Measurements from ENCODE around the gene HIGD1B. TPM values are rescaled to one million over a fixed set of nuclear protein-coding genes. Genes with fewer than 3 reads are reported as not detected.

The HIGD1B gene
- total RNA-seq, 1 donor from 2014 or later, result 0.82 TPM

GRCh38 chr17:44826123-44826790 lies 21.4 kb upstream of the HIGD1B start:
- TF ChIP-seq CTCF (IDR thresholded peaks at IDR 0.05), result no peak
- no peaks in the 10 kb centered on the region for H3K27me3 Mint-ChIP-seq (ENCODE audit: low read depth)
- no peaks in the 10 kb centered on the region for H3K36me3 Mint-ChIP-seq (ENCODE audit: low read depth)
- H3K4me3 Mint-ChIP-seq (ENCODE audit: unreplicated experiment), result no peak overlapping the region
- no peak for DNase-seq (ENCODE audit: low spot score)
- no peaks in the 10 kb centered on the region for H3K9me3 Mint-ChIP-seq (ENCODE audit: low read depth)
- H3K27ac Mint-ChIP-seq (ENCODE audit: unreplicated experiment), result no peak overlapping the region
- peaks cover 39% of the 10 kb centered on the region for H3K4me1 Mint-ChIP-seq (ENCODE audit: low read depth)

GRCh38 chr17:44827863-44828262 lies 19.8 kb upstream of the HIGD1B start:
- Mint-ChIP-seq H3K4me1 (ENCODE audit: low read depth) (peaks cover 33% of the 10 kb centered on the region), H3K27me3 (ENCODE audit: low read depth) (no peaks in the 10 kb centered on the region), H3K36me3 (ENCODE audit: low read depth) (no peaks in the 10 kb centered on the region), H3K9me3 (ENCODE audit: low read depth) (no peaks in the 10 kb centered on the region), H3K4me3 (ENCODE audit: unreplicated experiment) (peak overlapping the region; percentile 47), H3K27ac (ENCODE audit: unreplicated experiment) (peak overlapping the region; percentile 41)
- no peak for TF ChIP-seq CTCF (IDR thresholded peaks at IDR 0.05)
- DNase-seq (ENCODE audit: low spot score), result no peak

- no peak for DNase-seq (ENCODE audit: low spot score)
- peak overlapping the region; percentile 88 for H3K4me3 Mint-ChIP-seq (ENCODE audit: unreplicated experiment)
- no peaks in the 10 kb centered on the region for H3K27me3 Mint-ChIP-seq (ENCODE audit: low read depth)
- H3K9me3 Mint-ChIP-seq (ENCODE audit: low read depth), result no peaks in the 10 kb centered on the region
- H3K27ac Mint-ChIP-seq (ENCODE audit: unreplicated experiment), result peak overlapping the region; percentile 79
- peaks cover 29% of the 10 kb centered on the region for H3K4me1 Mint-ChIP-seq (ENCODE audit: low read depth)
- TF ChIP-seq CTCF (IDR thresholded peaks at IDR 0.05), result no peak
- H3K36me3 Mint-ChIP-seq (ENCODE audit: low read depth), result no peaks in the 10 kb centered on the region
Observed at GRCh38 chr17:44828919-44829522, 18.7 kb upstream of the HIGD1B start.

GRCh38 chr17:44829523-44830358 lies 17.9 kb upstream of the HIGD1B start, which contains the start of gene GJC1:
Gene GJC1, minus strand, starts transcription at chr17:44830287. Its CDS starts 24,470 bp downstream, at chr17:44805817.
- Mint-ChIP-seq H3K36me3 (ENCODE audit: low read depth) (no peaks in the 10 kb centered on the region), H3K27ac (ENCODE audit: unreplicated experiment) (peak within 1 kb of the TSS; percentile 79), H3K27me3 (ENCODE audit: low read depth) (no peaks in the 10 kb centered on the region), H3K4me3 (ENCODE audit: unreplicated experiment) (peak within 1 kb of the TSS; percentile 88), H3K4me1 (ENCODE audit: low read depth) (peaks cover 29% of the 10 kb centered on the region), H3K9me3 (ENCODE audit: low read depth) (no peaks in the 10 kb centered on the region)
- DNase-seq (ENCODE audit: low spot score), result no peak
- no peak for TF ChIP-seq CTCF (IDR thresholded peaks at IDR 0.05)

Data from chondrocyte (in vitro differentiated cells).